Measurements from ENCODE around the gene PSEN2. TPM values are rescaled to one million over a fixed set of nuclear protein-coding genes. Genes with fewer than 3 reads are reported as not detected.

Gene PSEN2
- total RNA-seq, 1 donor: 2.9 TPM

GRCh38 chr1:226940029-226940805 lies 69.8 kb downstream of the PSEN2 start, which contains the start of gene COQ8A:
Gene COQ8A, plus strand, starts transcription at chr1:226940294. Its CDS starts 21,092 bp downstream, at chr1:226961386.
- peaks cover 47% of the 10 kb centered on the region for H3K4me1 ChIP-seq (ENCODE audit: insufficient read depth, low read length)
- peak within 1 kb of the TSS; percentile 61 for H3K4me3 ChIP-seq (ENCODE audit: low read length)
- H3K27me3 ChIP-seq (ENCODE audit: insufficient read depth, low read length): no peaks in the 10 kb centered on the region
- H3K9me3 ChIP-seq (ENCODE audit: low read depth, low read length): peaks cover 4% of the 10 kb centered on the region

- Histone ChIP-seq H3K9me3 (ENCODE audit: low read depth, low read length) (no peaks in the 10 kb centered on the region), H3K4me1 (ENCODE audit: insufficient read depth, low read length) (peaks cover 47% of the 10 kb centered on the region), H3K27me3 (ENCODE audit: insufficient read depth, low read length) (no peaks in the 10 kb centered on the region), H3K4me3 (ENCODE audit: low read length) (peak overlapping the region; percentile 61)
Observed at GRCh38 chr1:226940806-226941067, 70.3 kb downstream of the PSEN2 start.

GRCh38 chr1:226942392-226942791 lies 72.0 kb downstream of the PSEN2 start:
- Histone ChIP-seq H3K27me3 (ENCODE audit: insufficient read depth, low read length) (no peaks in the 10 kb centered on the region), H3K4me3 (ENCODE audit: low read length) (no peak overlapping the region), H3K9me3 (ENCODE audit: low read depth, low read length) (no peaks in the 10 kb centered on the region), H3K4me1 (ENCODE audit: insufficient read depth, low read length) (peaks cover 47% of the 10 kb centered on the region)

GRCh38 chr1:226943156-226943555 lies 72.7 kb downstream of the PSEN2 start:
- no peak overlapping the region for H3K4me3 ChIP-seq (ENCODE audit: low read length)
- no peaks in the 10 kb centered on the region for H3K9me3 ChIP-seq (ENCODE audit: low read depth, low read length)
- H3K4me1 ChIP-seq (ENCODE audit: insufficient read depth, low read length): peaks cover 41% of the 10 kb centered on the region
- H3K27me3 ChIP-seq (ENCODE audit: insufficient read depth, low read length): no peaks in the 10 kb centered on the region

GRCh38 chr1:226943927-226944326 lies 73.5 kb downstream of the PSEN2 start:
- Histone ChIP-seq H3K4me1 (ENCODE audit: insufficient read depth, low read length) (peaks cover 33% of the 10 kb centered on the region), H3K27me3 (ENCODE audit: insufficient read depth, low read length) (no peaks in the 10 kb centered on the region), H3K9me3 (ENCODE audit: low read depth, low read length) (no peaks in the 10 kb centered on the region), H3K4me3 (ENCODE audit: low read length) (no peak overlapping the region)

- Histone ChIP-seq H3K4me1 (ENCODE audit: insufficient read depth, low read length) (peaks cover 32% of the 10 kb centered on the region), H3K9me3 (ENCODE audit: low read depth, low read length) (no peaks in the 10 kb centered on the region), H3K4me3 (ENCODE audit: low read length) (no peak overlapping the region), H3K27me3 (ENCODE audit: insufficient read depth, low read length) (no peaks in the 10 kb centered on the region)
Observed at GRCh38 chr1:226945106-226945857, 74.9 kb downstream of the PSEN2 start.

Other genes with a start within 250 kb of the PSEN2 start
- gene ITPKB, start 131.3 kb upstream of the PSEN2 start, total RNA-seq: 235 TPM
- gene COQ8A, start 69.7 kb downstream of the PSEN2 start, total RNA-seq: 37.2 TPM

Measured in mononuclear cell (primary cell).